ENCODE results near the gene PMM1. TPM values are rescaled to one million over a fixed set of nuclear protein-coding genes. Genes with fewer than 3 reads are reported as not detected.

Gene PMM1
- total RNA-seq, 2 donors from 2014 or later, result 24.9 to 25.3 TPM

- H3K36me3 ChIP-seq, result no peaks in the 10 kb centered on the region
- H3K27me3 ChIP-seq (replicated peaks; ENCODE audit: insufficient read depth), result no peaks in the 10 kb centered on the region
- peaks cover 12 to 38% of the 10 kb centered on the region in 2 donors for H3K4me1 ChIP-seq (ENCODE audit: control insufficient read depth in 1 of 2, low read depth in 2 of 2)
- H3K27ac ChIP-seq, result no peak overlapping the region
- no peak for TF ChIP-seq CTCF (IDR thresholded peaks at IDR 0.05)
- no peaks in the 10 kb centered on the region for H3K9me3 ChIP-seq
- ATAC-seq (ENCODE audit: insufficient number of reproducible peaks, low FRiP score, low read depth) (no peak), DNase-seq (ENCODE audit: low spot score) (no peak)
- no peak overlapping the region for H3K4me3 ChIP-seq
Measured at GRCh38 chr22:41540006-41540315, 49.7 kb downstream of the PMM1 start.

GRCh38 chr22:41539146-41540005 lies 50.3 kb downstream of the PMM1 start:
- H3K36me3 ChIP-seq, result no peaks in the 10 kb centered on the region
- TF ChIP-seq CTCF (IDR thresholded peaks at IDR 0.05), result no peak
- no peak overlapping the region for H3K4me3 ChIP-seq
- ATAC-seq (ENCODE audit: insufficient number of reproducible peaks, low FRiP score, low read depth) (no peak), DNase-seq (ENCODE audit: low spot score) (no peak)
- peaks cover 12 to 33% of the 10 kb centered on the region in 2 donors for H3K4me1 ChIP-seq (ENCODE audit: control insufficient read depth in 1 of 2, low read depth in 2 of 2)
- no peaks in the 10 kb centered on the region for H3K9me3 ChIP-seq
- H3K27me3 ChIP-seq (replicated peaks; ENCODE audit: insufficient read depth), result no peaks in the 10 kb centered on the region
- peak overlapping the region in 1 of 2 donors; percentile 53 for H3K27ac ChIP-seq

GRCh38 chr22:41538583-41538982 lies 51.1 kb downstream of the PMM1 start:
- Histone ChIP-seq H3K27me3 (replicated peaks; ENCODE audit: insufficient read depth) (no peaks in the 10 kb centered on the region), H3K4me3 (no peak overlapping the region), H3K9me3 (no peaks in the 10 kb centered on the region), H3K4me1 (ENCODE audit: control insufficient read depth in 1 of 2, low read depth in 2 of 2) (peaks cover 12 to 33% of the 10 kb centered on the region in 2 donors), H3K36me3 (no peaks in the 10 kb centered on the region), H3K27ac (peak overlapping the region in 1 of 2 donors; percentile 53)
- no peak for DNase-seq (ENCODE audit: low spot score)
- ATAC-seq (ENCODE audit: insufficient number of reproducible peaks, low FRiP score, low read depth), result no peak
- TF ChIP-seq CTCF (IDR thresholded peaks at IDR 0.05), result no peak

GRCh38 chr22:41537203-41537602 lies 52.4 kb downstream of the PMM1 start:
- no peak for TF ChIP-seq CTCF (IDR thresholded peaks at IDR 0.05)
- Histone ChIP-seq H3K9me3 (no peaks in the 10 kb centered on the region), H3K27me3 (replicated peaks; ENCODE audit: insufficient read depth) (no peaks in the 10 kb centered on the region), H3K4me3 (no peak overlapping the region), H3K27ac (no peak overlapping the region), H3K36me3 (peaks cover 1% of the 10 kb centered on the region), H3K4me1 (ENCODE audit: control insufficient read depth in 1 of 2, low read depth in 2 of 2) (peaks cover 0 to 28% of the 10 kb centered on the region in 2 donors)
- ATAC-seq (ENCODE audit: insufficient number of reproducible peaks, low FRiP score, low read depth), result no peak
- no peak for DNase-seq (ENCODE audit: low spot score)

- Histone ChIP-seq H3K4me3 (no peak overlapping the region), H3K27me3 (replicated peaks; ENCODE audit: insufficient read depth) (no peaks in the 10 kb centered on the region), H3K27ac (no peak overlapping the region), H3K9me3 (no peaks in the 10 kb centered on the region), H3K4me1 (ENCODE audit: control insufficient read depth in 1 of 2, low read depth in 2 of 2) (peaks cover 0 to 15% of the 10 kb centered on the region in 2 donors), H3K36me3 (peaks cover 19% of the 10 kb centered on the region)
- DNase-seq (ENCODE audit: low spot score) (no peak), ATAC-seq (ENCODE audit: insufficient number of reproducible peaks, low FRiP score, low read depth) (no peak)
- TF ChIP-seq CTCF (IDR thresholded peaks at IDR 0.05), result no peak
Measured at GRCh38 chr22:41535244-41535643, 54.4 kb downstream of the PMM1 start.
